Peyer's patch (tissue), 4 donors: Measurements from ENCODE around the gene FBN1. TPM values are rescaled to one million over a fixed set of nuclear protein-coding genes. Genes with fewer than 3 reads are reported as not detected.

Experiments
- DNase-seq, 3 donors: peaks; one replicate each; pipeline ENCODE4 v3.0.0-alpha.2; 2017 to 2019
- H3K27ac ChIP-seq, 4 donors: fragments of 200-600 bp; sonication (generic); one replicate each; pipeline ENCODE4 v1.5.1; 2016 to 2019
- H3K27me3 ChIP-seq, 2 donors: fragments of 200-600 bp; sonication (generic); one replicate each; pipeline ENCODE4 v1.5.1; 2019
- H3K36me3 ChIP-seq, 3 donors: fragments of 200-600 bp; sonication (generic); one replicate each; pipeline ENCODE4 v1.5.1; 2016 to 2019
- H3K4me1 ChIP-seq, 4 donors: fragments of 200-600 bp; sonication (generic); one replicate each; pipeline ENCODE4 v1.5.1; 2016 to 2019
- H3K4me3 ChIP-seq, 4 donors: fragments of 200-600 bp; sonication (generic); 1 replicate in 3 of 4; 2 replicates in 1 of 4; pipeline ENCODE4 v1.5.1; 2016 to 2019; ENCODE audit warnings: mild to moderate bottlenecking in 1 of 4
- H3K9me3 ChIP-seq, 4 donors: fragments of 200-600 bp; sonication (generic); one replicate each; pipeline ENCODE4 v1.5.1; 2016 to 2019; ENCODE audit warnings: mild to moderate bottlenecking in 1 of 4
- POLR2A ChIP-seq, 2 donors: fragments of 450-650 bp; IDR thresholded peaks; one replicate each; pipeline ENCODE4 v1.5.1; 2017; ENCODE audit warnings: antibody characterized with exemption in 2 of 2, mild to moderate bottlenecking in 2 of 2, moderate library complexity in 2 of 2
- total RNA-seq, 4 donors: library from RNA; depleted of rRNA; stranded (reverse); fragments of >200 nt; gene quantifications; one replicate each; pipeline ENCODE4 v1.1.0, GENCODE V29; 2016
- TF ChIP-seq, protein P1 (sequence below), 6 experiments: fragments of 450-650 bp in 4 of 6; fragments of 200-600 bp in 2 of 6; sonication (generic) in 1 of 6; IDR thresholded peaks; one replicate each; pipeline ENCODE4 v1.5.1; 2017 to 2019; ENCODE audit warnings: antibody characterized with exemption in 6 of 6, mild to moderate bottlenecking in 3 of 6, moderate library complexity in 1 of 6

FBN1 gene
- total RNA-seq, 4 donors from 2014 or later: 21.4 to 257 (median 60.9) TPM

DNA sequence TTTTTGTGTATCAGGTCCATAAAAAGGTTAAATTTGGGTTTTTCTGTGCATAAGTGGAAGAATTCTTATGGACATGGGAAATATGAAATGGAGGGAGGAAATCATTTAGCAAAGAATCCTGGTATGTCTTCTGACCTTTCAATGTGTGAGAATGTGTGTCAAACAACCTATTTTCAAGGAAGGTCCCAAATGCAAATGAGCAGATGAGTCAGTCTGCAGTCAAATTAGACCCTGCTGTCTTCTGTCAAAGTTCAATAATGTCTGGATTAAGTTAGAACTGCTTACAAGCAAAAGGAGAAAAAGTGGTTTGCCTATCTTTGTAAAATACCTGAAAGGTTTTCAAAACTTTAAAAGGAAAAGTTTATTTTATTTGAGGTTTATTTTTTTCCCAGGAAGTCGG, 15.3 kb downstream of the FBN1 start:
- Histone ChIP-seq H3K27me3 (no peaks in the 10 kb centered on the region), H3K9me3 (no peaks in the 10 kb centered on the region), H3K36me3 (no peaks in the 10 kb centered on the region), H3K4me1 (no peaks in the 10 kb centered on the region), H3K4me3 (no peak overlapping the region), H3K27ac (no peak overlapping the region)
- TF ChIP-seq, protein P1, sequence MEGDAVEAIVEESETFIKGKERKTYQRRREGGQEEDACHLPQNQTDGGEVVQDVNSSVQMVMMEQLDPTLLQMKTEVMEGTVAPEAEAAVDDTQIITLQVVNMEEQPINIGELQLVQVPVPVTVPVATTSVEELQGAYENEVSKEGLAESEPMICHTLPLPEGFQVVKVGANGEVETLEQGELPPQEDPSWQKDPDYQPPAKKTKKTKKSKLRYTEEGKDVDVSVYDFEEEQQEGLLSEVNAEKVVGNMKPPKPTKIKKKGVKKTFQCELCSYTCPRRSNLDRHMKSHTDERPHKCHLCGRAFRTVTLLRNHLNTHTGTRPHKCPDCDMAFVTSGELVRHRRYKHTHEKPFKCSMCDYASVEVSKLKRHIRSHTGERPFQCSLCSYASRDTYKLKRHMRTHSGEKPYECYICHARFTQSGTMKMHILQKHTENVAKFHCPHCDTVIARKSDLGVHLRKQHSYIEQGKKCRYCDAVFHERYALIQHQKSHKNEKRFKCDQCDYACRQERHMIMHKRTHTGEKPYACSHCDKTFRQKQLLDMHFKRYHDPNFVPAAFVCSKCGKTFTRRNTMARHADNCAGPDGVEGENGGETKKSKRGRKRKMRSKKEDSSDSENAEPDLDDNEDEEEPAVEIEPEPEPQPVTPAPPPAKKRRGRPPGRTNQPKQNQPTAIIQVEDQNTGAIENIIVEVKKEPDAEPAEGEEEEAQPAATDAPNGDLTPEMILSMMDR (IDR thresholded peaks at IDR 0.05): no peak
- no peak for TF ChIP-seq POLR2A (IDR thresholded peaks at IDR 0.05)
- DNase-seq: no peak

DNA sequence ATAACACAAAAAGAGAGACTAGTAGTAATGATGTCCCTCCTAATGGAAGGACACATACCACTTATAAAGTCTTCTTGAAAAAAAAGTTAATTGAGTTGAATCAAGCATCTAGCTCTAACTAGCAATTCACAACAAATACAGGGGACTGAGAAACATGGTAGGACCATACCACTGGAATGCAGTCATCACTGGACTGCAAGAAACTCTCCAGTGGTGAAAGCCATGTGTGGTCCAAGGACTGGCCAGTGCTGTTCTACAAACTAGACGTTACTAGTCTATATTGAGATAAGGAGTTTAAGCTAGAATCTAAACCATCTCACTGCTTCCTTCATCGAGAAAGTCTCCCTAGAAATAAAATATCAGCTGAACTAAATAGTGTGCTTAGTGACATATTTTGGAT, 16.7 kb downstream of the FBN1 start:
- H3K27me3 ChIP-seq: no peaks in the 10 kb centered on the region
- no peaks in the 10 kb centered on the region for H3K9me3 ChIP-seq
- no peaks in the 10 kb centered on the region for H3K36me3 ChIP-seq
- no peak overlapping the region for H3K4me3 ChIP-seq
- no peaks in the 10 kb centered on the region for H3K4me1 ChIP-seq
- TF ChIP-seq, protein P1 (IDR thresholded peaks at IDR 0.05): no peak
- TF ChIP-seq POLR2A (IDR thresholded peaks at IDR 0.05): no peak
- H3K27ac ChIP-seq: no peak overlapping the region
- DNase-seq: no peak

DNA sequence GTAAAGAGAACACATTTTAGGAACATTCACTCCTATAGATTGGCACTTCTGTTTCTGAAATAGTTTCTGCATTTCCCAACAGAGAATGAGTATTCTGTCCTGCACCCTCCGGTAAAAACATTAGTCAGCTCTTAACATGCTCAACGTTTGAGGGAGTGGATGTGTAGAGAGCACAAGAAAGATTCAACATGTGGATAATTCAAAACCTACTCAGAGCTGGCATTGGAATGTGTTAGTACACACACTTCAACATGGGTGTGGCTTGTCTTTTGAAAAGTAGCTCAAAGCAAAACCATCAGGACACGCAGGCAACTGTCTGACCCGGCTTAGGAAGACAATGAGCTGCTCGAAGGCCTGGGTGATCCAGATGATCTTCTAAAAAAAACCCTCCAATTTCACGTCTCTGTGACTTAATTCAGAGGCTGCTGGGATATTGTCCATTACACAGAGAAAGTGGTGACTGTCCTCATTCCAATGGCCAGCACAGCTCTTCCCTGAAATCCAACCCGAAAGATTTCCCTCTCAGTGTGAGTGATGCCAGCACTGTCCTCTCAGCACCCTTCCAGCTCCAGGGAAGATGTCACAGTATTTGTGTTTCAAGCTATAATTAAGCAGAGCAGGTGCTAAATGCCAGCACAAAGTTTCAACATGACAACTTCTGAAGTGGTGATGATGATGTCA, 18.1 kb downstream of the FBN1 start:
- TF ChIP-seq POLR2A (IDR thresholded peaks at IDR 0.05): no peak
- TF ChIP-seq, protein P1 (IDR thresholded peaks at IDR 0.05): no peak
- DNase-seq: no peak
- peak overlapping the region in 2 of 4 donors; percentile 5 to 7 for H3K27ac ChIP-seq

DNA sequence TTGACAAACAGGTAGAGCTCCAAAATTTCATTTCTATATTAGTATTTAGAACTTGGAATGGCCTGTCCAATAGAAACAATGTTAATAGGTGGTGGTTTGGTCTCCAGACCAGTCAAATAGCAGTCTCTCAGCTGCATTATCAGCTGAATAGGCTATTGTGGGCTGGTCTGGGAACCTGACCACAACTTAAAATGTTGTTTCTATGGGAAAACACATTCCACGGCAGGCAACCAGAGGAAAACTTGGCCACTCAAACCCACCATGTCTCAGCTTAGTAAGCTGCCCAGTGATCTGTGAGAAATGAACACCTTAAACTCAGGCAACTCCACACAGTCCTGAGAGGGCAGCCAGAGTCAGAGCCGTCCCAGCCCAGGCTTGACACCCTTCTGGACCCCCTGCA, 20.4 kb downstream of the FBN1 start:
- no peak overlapping the region for H3K27ac ChIP-seq
- no peaks in the 10 kb centered on the region for H3K9me3 ChIP-seq
- H3K36me3 ChIP-seq: no peaks in the 10 kb centered on the region
- TF ChIP-seq, protein P1 (IDR thresholded peaks at IDR 0.05): no peak
- TF ChIP-seq POLR2A (IDR thresholded peaks at IDR 0.05): no peak
- H3K4me1 ChIP-seq: no peaks in the 10 kb centered on the region
- H3K27me3 ChIP-seq: no peaks in the 10 kb centered on the region
- H3K4me3 ChIP-seq: no peak overlapping the region
- no peak for DNase-seq

More for the DNA sequence above, 18.1 kb downstream of the FBN1 start:
- Histone ChIP-seq H3K27me3 (no peaks in the 10 kb centered on the region), H3K9me3 (no peaks in the 10 kb centered on the region), H3K4me1 (no peaks in the 10 kb centered on the region), H3K36me3 (no peaks in the 10 kb centered on the region), H3K4me3 (no peak overlapping the region)

DNA sequence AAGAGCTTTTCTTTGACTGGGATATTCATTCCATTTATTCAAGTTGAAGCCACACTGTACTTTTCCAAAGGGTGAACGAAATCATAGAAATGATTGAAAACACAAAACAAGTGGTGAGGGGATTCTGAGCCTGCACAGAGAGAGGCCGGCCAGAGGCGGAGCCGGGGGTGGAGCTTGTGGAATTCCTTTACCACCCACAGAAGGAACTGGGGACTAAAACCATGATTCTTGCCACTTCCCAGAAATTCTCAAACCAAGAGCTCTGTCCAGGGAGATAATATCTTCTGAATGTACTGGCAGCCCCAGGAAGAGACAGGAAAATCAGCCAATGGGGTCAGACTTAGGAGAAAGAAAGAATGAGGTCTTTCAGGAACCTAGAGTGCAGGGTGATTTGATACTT, 20.8 kb downstream of the FBN1 start:
- H3K4me3 ChIP-seq: no peak overlapping the region
- no peaks in the 10 kb centered on the region for H3K36me3 ChIP-seq
- H3K27ac ChIP-seq: no peak overlapping the region
- H3K4me1 ChIP-seq: no peaks in the 10 kb centered on the region
- no peaks in the 10 kb centered on the region for H3K9me3 ChIP-seq
- H3K27me3 ChIP-seq: no peaks in the 10 kb centered on the region
- TF ChIP-seq POLR2A (IDR thresholded peaks at IDR 0.05): no peak
- TF ChIP-seq, protein P1 (IDR thresholded peaks at IDR 0.05): no peak
- no peak for DNase-seq
